Measurements from ENCODE around the gene DES.
A peak's percentile ranks its signal among the peaks of the same experiment; 100 is the strongest.
"Not testable (repeated sequence)": the region's sequence is repeated elsewhere in the genome, so short reads cannot be mapped to it uniquely, and the experiment has no call there.

Gene DES

GRCh38 chr2:219418155-219419011 is at the start of gene DES:
DES (plus strand) TSS chr2:219418377; CDS start chr2:219418463, 86 bp downstream.
- no peak for DNase-seq (ENCODE audit: low read depth)

- no peak for DNase-seq (ENCODE audit: low read depth)
Observed at GRCh38 chr2:219368690-219369191, 49.4 kb upstream of the DES start.

GRCh38 chr2:219369447-219369861 is 48.7 kb upstream of the DES start:
- no peak for DNase-seq (ENCODE audit: low read depth)

- DNase-seq (ENCODE audit: low read depth), result no peak
Observed at GRCh38 chr2:219378163-219378851, 39.9 kb upstream of the DES start.

- no peak for DNase-seq (ENCODE audit: low read depth)
Observed at GRCh38 chr2:219380926-219381325, 37.3 kb upstream of the DES start.

GRCh38 chr2:219381448-219381847 is 36.7 kb upstream of the DES start:
- DNase-seq (ENCODE audit: low read depth), result no peak

- no peak for DNase-seq (ENCODE audit: low read depth)
Observed at GRCh38 chr2:219384083-219384713, 34.0 kb upstream of the DES start.

GRCh38 chr2:219384859-219385258 is 33.3 kb upstream of the DES start:
- no peak for DNase-seq (ENCODE audit: low read depth)

- no peak for DNase-seq (ENCODE audit: low read depth)
Observed at GRCh38 chr2:219385958-219386520, 32.1 kb upstream of the DES start.

GRCh38 chr2:219386532-219387280 is 31.5 kb upstream of the DES start:
- DNase-seq (ENCODE audit: low read depth), result no peak

GRCh38 chr2:219387306-219388120 is 30.7 kb upstream of the DES start, which contains the start of gene DNPEP:
DNPEP (minus strand) TSS chr2:219387912; CDS start chr2:219387794, 118 bp downstream.
- DNase-seq (ENCODE audit: low read depth), result peak; percentile 94

GRCh38 chr2:219388121-219388906 is 29.9 kb upstream of the DES start:
- peak; percentile 96 for DNase-seq (ENCODE audit: low read depth)

- no peak for DNase-seq (ENCODE audit: low read depth)
Observed at GRCh38 chr2:219388907-219389156, 29.3 kb upstream of the DES start.

GRCh38 chr2:219392754-219393153 is 25.4 kb upstream of the DES start:
- DNase-seq (ENCODE audit: low read depth), result no peak

- not testable (repeated sequence) for DNase-seq (ENCODE audit: low read depth)
Observed at GRCh38 chr2:219395056-219395455, 23.1 kb upstream of the DES start.

- DNase-seq (ENCODE audit: low read depth), result no peak
Observed at GRCh38 chr2:219395609-219396008, 22.6 kb upstream of the DES start.

GRCh38 chr2:219396863-219397457 is 21.2 kb upstream of the DES start:
- DNase-seq (ENCODE audit: low read depth), result no peak

GRCh38 chr2:219398721-219399363 is 19.3 kb upstream of the DES start:
- DNase-seq (ENCODE audit: low read depth), result no peak
